Kidney (tissue), 14 donors: ENCODE results near the gene DUSP6. TPM values are rescaled to one million over a fixed set of nuclear protein-coding genes. Genes with fewer than 3 reads are reported as not detected.

Experiments
- DNase-seq, 5 donors: peaks; one replicate each; pipeline ENCODE4 v3.0.0-alpha.2; 2013 to 2020
- FAIRE-seq: peaks from 2 replicates; lab custom pipeline; 2012; peaks lifted over from hg19 to GRCh38; lab: Jason Lieb, UNC
- H3K27ac ChIP-seq, 2 donors: one replicate each; pipeline ENCODE4 v1.7.0; 2013; ENCODE audit warnings: low read depth in 2 of 2, low read length in 2 of 2, inconsistent platforms in 1 of 2
- H3K27me3 ChIP-seq: one replicate; pipeline ENCODE4 v1.7.1; 2013; ENCODE audit warnings: low read length, inconsistent platforms; ENCODE audit not compliant: control insufficient read depth, insufficient read depth
- H3K36me3 ChIP-seq, 3 donors: one replicate each; pipeline versions ENCODE4 v1.7.0 to v1.7.1; 2013; ENCODE audit warnings: low read length in 3 of 3, control low read depth in 1 of 3, inconsistent platforms in 1 of 3; ENCODE audit not compliant: insufficient read depth in 3 of 3, control insufficient read depth in 2 of 3
- H3K4me1 ChIP-seq, 3 donors: one replicate each; pipeline versions ENCODE4 v1.7.0 to v1.7.1; 2013; ENCODE audit warnings: low read length in 3 of 3, inconsistent platforms in 1 of 3, low read depth in 1 of 3; ENCODE audit not compliant: control insufficient read depth in 2 of 3, insufficient read depth in 2 of 3
- H3K4me3 ChIP-seq, 3 donors: one replicate each; pipeline versions ENCODE4 v1.7.0 to v1.8.1; 2013; ENCODE audit warnings: low read length in 3 of 3, control low read depth in 1 of 3, inconsistent platforms in 1 of 3
- H3K9ac ChIP-seq, 3 donors: one replicate each; pipeline versions ENCODE4 v1.7.0 to v1.7.1; 2013; ENCODE audit warnings: low read length in 3 of 3, control low read depth in 1 of 3, inconsistent platforms in 1 of 3
- H3K9me3 ChIP-seq, 3 donors: one replicate each; pipeline versions ENCODE4 v1.7.0 to v1.7.1; 2013; ENCODE audit warnings: low read length in 3 of 3, control low read depth in 1 of 3, inconsistent platforms in 1 of 3; ENCODE audit not compliant: control insufficient read depth in 2 of 3, insufficient read depth in 1 of 3
- intact Hi-C: fragments of 100-400 bp; cut with DNase I; formaldehyde crosslinking; loops from one replicate; pipeline ENCODE4 v1.11.1; 2022
- polyA plus RNA-seq: library from polyadenylated mRNA; stranded (reverse); fragments of 350-450 nt; fragmentation: Illumina TruSeq; extraction: RNeasy Lipid Tissue Mini Kit (QIAGEN cat#74804); gene quantifications from one replicate; pipeline ENCODE4 v1.2.3, GENCODE V29; 2014; ENCODE audit warnings: low read depth, low replicate concordance; ENCODE audit not compliant: insufficient read depth
- total RNA-seq: library from RNA; stranded (reverse); fragmentation: NEBNext Ultra II Directional; extraction: Animal tissue kit (Norgen Biotek cat#: 25700); gene quantifications from one replicate; pipeline ENCODE4 v1.2.1, GENCODE V29; 2021
- TF ChIP-seq, protein P1 (sequence below): IDR thresholded peaks from 3 replicates; pipeline ENCODE4 v1.5.1; 2012; ENCODE audit warnings: mild to moderate bottlenecking, moderate library complexity, borderline replicate concordance; ENCODE audit not compliant: insufficient read depth; ENCODE audit errors: extremely low read depth
- donor health status: control.
- donor health status: control.
- donor health status: control.
- donor health status: control.
- donor health status: control.
- donor health status: DM: yes; HTN: yes; CAD: no.
- donor health status: Normal renal cell carcinoma (clear cell type).

DUSP6 gene
- total and polyA plus RNA-seq, 2 donors from 2014 or later = 35.3 to 91.8 TPM

DNA sequence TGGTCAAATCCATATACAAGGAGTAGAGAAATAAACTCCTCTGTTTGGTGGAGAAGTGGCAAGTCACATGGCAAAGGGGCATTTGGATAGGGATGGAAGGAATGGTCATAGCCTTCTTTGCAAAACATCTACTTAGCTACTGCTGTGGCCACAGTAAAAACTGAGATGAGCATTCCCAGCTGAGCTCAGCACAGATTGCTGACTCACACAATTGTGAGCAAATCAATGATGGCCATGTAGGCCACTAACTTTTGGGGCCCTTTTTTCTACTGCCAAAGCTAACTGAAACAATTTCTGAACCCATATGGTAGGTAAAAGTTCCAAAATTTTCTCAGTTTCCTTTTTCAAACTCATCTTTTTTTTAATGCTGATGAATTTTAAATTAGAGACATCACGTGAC is 31.6 kb downstream of the DUSP6 start:
- H3K4me1 ChIP-seq = peaks cover 2 to 7% (median 6%) of the 10 kb centered on the region in 3 donors
- intact Hi-C loops = no loop called here

DNA sequence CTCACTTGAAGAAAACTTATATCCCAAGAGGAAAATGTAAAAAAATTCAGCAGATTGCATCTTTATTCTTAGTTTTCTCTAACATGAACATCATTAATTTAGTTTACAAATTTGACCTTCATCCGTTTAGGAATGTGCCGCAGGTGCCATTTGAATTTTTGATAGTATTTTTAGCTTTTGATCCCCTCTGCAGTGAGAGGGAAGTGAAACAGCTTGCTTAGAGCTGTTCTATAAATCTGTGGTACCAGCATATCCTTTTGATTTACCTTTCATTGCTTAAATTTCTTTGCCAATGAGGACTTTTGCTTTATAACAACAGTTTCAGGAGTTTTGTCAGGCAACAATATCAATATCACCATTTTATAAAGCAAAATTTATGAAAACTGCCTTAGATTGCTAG is 32.7 kb downstream of the DUSP6 start:
- TF ChIP-seq, protein P1, sequence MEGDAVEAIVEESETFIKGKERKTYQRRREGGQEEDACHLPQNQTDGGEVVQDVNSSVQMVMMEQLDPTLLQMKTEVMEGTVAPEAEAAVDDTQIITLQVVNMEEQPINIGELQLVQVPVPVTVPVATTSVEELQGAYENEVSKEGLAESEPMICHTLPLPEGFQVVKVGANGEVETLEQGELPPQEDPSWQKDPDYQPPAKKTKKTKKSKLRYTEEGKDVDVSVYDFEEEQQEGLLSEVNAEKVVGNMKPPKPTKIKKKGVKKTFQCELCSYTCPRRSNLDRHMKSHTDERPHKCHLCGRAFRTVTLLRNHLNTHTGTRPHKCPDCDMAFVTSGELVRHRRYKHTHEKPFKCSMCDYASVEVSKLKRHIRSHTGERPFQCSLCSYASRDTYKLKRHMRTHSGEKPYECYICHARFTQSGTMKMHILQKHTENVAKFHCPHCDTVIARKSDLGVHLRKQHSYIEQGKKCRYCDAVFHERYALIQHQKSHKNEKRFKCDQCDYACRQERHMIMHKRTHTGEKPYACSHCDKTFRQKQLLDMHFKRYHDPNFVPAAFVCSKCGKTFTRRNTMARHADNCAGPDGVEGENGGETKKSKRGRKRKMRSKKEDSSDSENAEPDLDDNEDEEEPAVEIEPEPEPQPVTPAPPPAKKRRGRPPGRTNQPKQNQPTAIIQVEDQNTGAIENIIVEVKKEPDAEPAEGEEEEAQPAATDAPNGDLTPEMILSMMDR = no peak
- Histone ChIP-seq H3K9ac (no peak overlapping the region), H3K4me1 (peaks cover 2 to 7% (median 4%) of the 10 kb centered on the region in 3 donors), H3K36me3 (no peaks in the 10 kb centered on the region), H3K9me3 (no peaks in the 10 kb centered on the region), H3K27ac (no peak overlapping the region), H3K4me3 (no peak overlapping the region), H3K27me3 (no peaks in the 10 kb centered on the region)
- DNase-seq = no peak
- FAIRE-seq = no peak
- intact Hi-C loops = no loop called here

More for the DNA sequence above, 31.6 kb downstream of the DUSP6 start:
- no peak overlapping the region for H3K4me3 ChIP-seq
- no peaks in the 10 kb centered on the region for H3K36me3 ChIP-seq
- TF ChIP-seq, protein P1 = no peak
- no peaks in the 10 kb centered on the region for H3K9me3 ChIP-seq
- FAIRE-seq (no peak), DNase-seq (no peak)
- no peak overlapping the region for H3K9ac ChIP-seq
- H3K27ac ChIP-seq = no peak overlapping the region
- H3K27me3 ChIP-seq = no peaks in the 10 kb centered on the region

DNA sequence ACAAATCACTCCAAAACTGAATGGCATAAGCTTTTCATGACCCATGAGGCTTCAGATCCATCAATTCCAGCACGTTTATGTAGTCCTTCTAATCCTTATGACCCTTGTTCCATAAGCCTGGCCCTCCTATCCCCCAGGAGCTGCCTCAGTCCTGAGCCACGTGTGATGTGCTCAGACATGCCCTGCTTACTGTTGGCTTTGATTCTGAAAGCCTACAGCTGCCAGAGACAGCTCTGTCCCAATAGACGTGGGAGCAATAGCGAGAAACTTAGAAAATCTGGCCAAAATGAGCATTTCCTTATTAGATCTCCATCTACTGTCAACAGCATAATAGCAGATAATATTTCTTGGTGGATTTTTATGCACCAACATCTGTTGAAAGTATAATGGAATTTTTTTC is 33.2 kb downstream of the DUSP6 start:
- Histone ChIP-seq H3K27ac (no peak overlapping the region), H3K36me3 (no peaks in the 10 kb centered on the region), H3K27me3 (no peaks in the 10 kb centered on the region), H3K9me3 (no peaks in the 10 kb centered on the region), H3K4me1 (peaks cover under 1 to 7% (median 2%) of the 10 kb centered on the region in 3 donors), H3K4me3 (no peak overlapping the region), H3K9ac (no peak overlapping the region)
- TF ChIP-seq, protein P1 = no peak
- DNase-seq (peak in 2 of 5 donors; percentile 46 to 76), FAIRE-seq (no peak)
- intact Hi-C loops = no loop called here

DNA sequence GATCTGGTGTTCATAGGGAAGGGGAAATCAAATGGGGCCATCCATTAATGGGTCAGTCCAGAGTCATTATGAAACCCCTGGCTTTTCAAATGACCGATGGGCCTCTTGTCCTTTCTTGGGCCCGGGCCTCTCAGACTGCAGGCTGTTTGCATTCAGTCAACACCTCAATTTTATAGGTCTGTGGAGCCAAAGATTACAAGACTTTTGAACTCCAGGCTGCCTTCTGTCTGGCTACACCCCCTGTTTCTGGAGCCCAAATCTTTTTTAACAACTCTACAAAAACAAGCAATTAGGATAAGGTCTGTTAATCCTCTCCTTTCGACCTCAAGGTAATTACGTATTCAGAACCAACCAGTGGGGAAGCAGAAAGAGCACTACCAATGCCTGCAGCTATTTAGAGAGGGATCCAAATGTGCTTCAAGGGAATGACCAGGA is 35.6 kb downstream of the DUSP6 start:
- Histone ChIP-seq H3K9ac (no peak overlapping the region), H3K27ac (peak overlapping the region in 1 of 2 donors; percentile 7), H3K27me3 (no peaks in the 10 kb centered on the region), H3K9me3 (no peaks in the 10 kb centered on the region), H3K4me3 (no peak overlapping the region), H3K4me1 (peaks cover 0 to 7% (median 2%) of the 10 kb centered on the region in 3 donors), H3K36me3 (no peaks in the 10 kb centered on the region)
- TF ChIP-seq, protein P1 = no peak
- FAIRE-seq = no peak
- DNase-seq = peak in 2 of 5 donors; percentile 51 to 63
- intact Hi-C loops = no loop called here
